Adrenal gland (tissue), 5 donors: ENCODE results near the gene SPTBN4.
"Not testable (repeated sequence)": the region's sequence is repeated elsewhere in the genome, so short reads cannot be mapped to it uniquely, and the experiment has no call there.

Experiments used
- POLR2A ChIP-seq, 2 donors: fragments of 450-650 bp; IDR thresholded peaks; one replicate each; pipeline ENCODE4 v1.6.1; 2017; ENCODE audit warnings: antibody characterized with exemption in 2 of 2, mild to moderate bottlenecking in 2 of 2, moderate library complexity in 1 of 2
- TF ChIP-seq, protein P1 (sequence below), 6 experiments: fragments of 450-650 bp in 4 of 6; fragments of 200-600 bp in 2 of 6; sonication (generic) in 1 of 6; IDR thresholded peaks; 1 replicate in 5 of 6; 2 replicates in 1 of 6; pipeline versions ENCODE4 v1.5.1 to v1.8.0; 2016 to 2021; ENCODE audit warnings: antibody characterized with exemption in 6 of 6, mild to moderate bottlenecking in 2 of 6, moderate library complexity in 1 of 6
- donor health status: DM: no; HTN: no; CAD: no.

DNA sequence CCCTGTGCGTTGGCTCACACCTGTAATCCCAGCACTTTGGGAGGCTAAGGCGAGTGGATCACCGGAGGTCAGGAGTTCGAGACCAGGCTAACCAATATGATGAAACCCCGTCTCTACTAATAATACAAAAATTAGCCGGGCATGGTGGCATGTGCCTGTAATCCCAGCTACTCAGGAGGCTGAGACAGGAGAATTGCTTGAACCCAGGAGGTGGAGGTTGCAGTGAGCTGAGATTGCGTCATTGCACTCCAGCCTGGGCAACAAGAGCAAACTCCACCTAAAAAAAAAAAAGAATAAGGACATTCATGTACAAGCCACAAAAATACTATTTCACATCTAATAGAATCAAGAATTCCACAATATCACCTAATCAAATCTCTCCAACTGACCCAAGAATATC lies 38.6 kb upstream of the SPTBN4 start:
- TF ChIP-seq, protein P1, sequence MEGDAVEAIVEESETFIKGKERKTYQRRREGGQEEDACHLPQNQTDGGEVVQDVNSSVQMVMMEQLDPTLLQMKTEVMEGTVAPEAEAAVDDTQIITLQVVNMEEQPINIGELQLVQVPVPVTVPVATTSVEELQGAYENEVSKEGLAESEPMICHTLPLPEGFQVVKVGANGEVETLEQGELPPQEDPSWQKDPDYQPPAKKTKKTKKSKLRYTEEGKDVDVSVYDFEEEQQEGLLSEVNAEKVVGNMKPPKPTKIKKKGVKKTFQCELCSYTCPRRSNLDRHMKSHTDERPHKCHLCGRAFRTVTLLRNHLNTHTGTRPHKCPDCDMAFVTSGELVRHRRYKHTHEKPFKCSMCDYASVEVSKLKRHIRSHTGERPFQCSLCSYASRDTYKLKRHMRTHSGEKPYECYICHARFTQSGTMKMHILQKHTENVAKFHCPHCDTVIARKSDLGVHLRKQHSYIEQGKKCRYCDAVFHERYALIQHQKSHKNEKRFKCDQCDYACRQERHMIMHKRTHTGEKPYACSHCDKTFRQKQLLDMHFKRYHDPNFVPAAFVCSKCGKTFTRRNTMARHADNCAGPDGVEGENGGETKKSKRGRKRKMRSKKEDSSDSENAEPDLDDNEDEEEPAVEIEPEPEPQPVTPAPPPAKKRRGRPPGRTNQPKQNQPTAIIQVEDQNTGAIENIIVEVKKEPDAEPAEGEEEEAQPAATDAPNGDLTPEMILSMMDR (IDR thresholded peaks at IDR 0.05), result not testable (repeated sequence)
- TF ChIP-seq POLR2A (IDR thresholded peaks at IDR 0.05), result not testable (repeated sequence)
